Trophoblast cell (in vitro differentiated cells and primary cell): ENCODE measurements around the gene GRAMD4.

ENCODE experiments used
- DNase-seq, 2 donors: peaks; one replicate each; pipeline ENCODE4 v3.0.0-alpha.2; 2016
- H2AFZ ChIP-seq: 2 replicates; pipeline ENCODE4 v1.6.1; 2013; ENCODE audit warnings: low read length, moderate library complexity, mild to moderate bottlenecking; ENCODE audit not compliant: insufficient read depth, poor library complexity
- H2AK5ac ChIP-seq: 2 replicates; pipeline ENCODE4 v1.6.1; 2013; ENCODE audit warnings: mild to moderate bottlenecking, low read length
- H2BK120ac ChIP-seq: 2 replicates; pipeline ENCODE4 v1.6.1; 2013; ENCODE audit warnings: low read length, mild to moderate bottlenecking, moderate library complexity; ENCODE audit not compliant: insufficient read depth, poor library complexity
- H2BK12ac ChIP-seq: 2 replicates; pipeline ENCODE4 v1.6.1; 2013; ENCODE audit warnings: mild to moderate bottlenecking, low read length, moderate library complexity
- H2BK5ac ChIP-seq: 2 replicates; pipeline ENCODE4 v1.6.1; 2013; ENCODE audit warnings: low read length, low read depth, moderate library complexity, mild to moderate bottlenecking; ENCODE audit not compliant: poor library complexity
- H3K14ac ChIP-seq: 2 replicates; pipeline ENCODE4 v1.6.1; 2013; ENCODE audit warnings: mild to moderate bottlenecking, low read length
- H3K18ac ChIP-seq: 2 replicates; pipeline ENCODE4 v1.6.1; 2013; ENCODE audit warnings: mild to moderate bottlenecking, low read length
- H3K23ac ChIP-seq: 2 replicates; pipeline ENCODE4 v1.6.1; 2013; ENCODE audit warnings: low read length
- H3K27ac ChIP-seq: 2 replicates; pipeline ENCODE4 v1.5.1; 2013; ENCODE audit warnings: low read depth, mild to moderate bottlenecking, inconsistent platforms, low read length, moderate library complexity
- H3K27me3 ChIP-seq: 2 replicates; pipeline ENCODE4 v1.6.1; 2013; ENCODE audit warnings: inconsistent platforms, mild to moderate bottlenecking, low read length, moderate library complexity; ENCODE audit not compliant: insufficient read depth
- H3K36me3 ChIP-seq, 2 experiments: 1 replicate in 1 of 2; 2 replicates in 1 of 2; pipeline ENCODE4 v1.6.1; 2013; ENCODE audit warnings: low read length in 2 of 2, mild to moderate bottlenecking in 2 of 2, moderate library complexity in 1 of 2; ENCODE audit not compliant: insufficient read depth in 2 of 2, control insufficient read depth in 1 of 2
- H3K4ac ChIP-seq: 2 replicates; pipeline ENCODE4 v1.6.1; 2013; ENCODE audit warnings: low read depth, mild to moderate bottlenecking, low read length, moderate library complexity
- H3K4me1 ChIP-seq, 2 experiments: 1 replicate in 1 of 2; 2 replicates in 1 of 2; pipeline ENCODE4 v1.6.1; 2013; ENCODE audit warnings: low read length in 2 of 2, mild to moderate bottlenecking in 2 of 2, moderate library complexity in 1 of 2; ENCODE audit not compliant: insufficient read depth in 2 of 2, control insufficient read depth in 1 of 2
- H3K4me2 ChIP-seq: 2 replicates; pipeline ENCODE4 v1.6.1; 2013; ENCODE audit warnings: inconsistent platforms, mild to moderate bottlenecking, low read length, moderate library complexity
- H3K4me3 ChIP-seq: 2 replicates; pipeline ENCODE4 v1.5.1; 2013; ENCODE audit warnings: mild to moderate bottlenecking, low read depth, low read length, inconsistent platforms
- H3K79me1 ChIP-seq: one replicate; pipeline ENCODE4 v1.6.1; 2013; ENCODE audit warnings: low read length
- H3K79me2 ChIP-seq: 2 replicates; pipeline ENCODE4 v1.6.1; 2013; ENCODE audit warnings: low read length, mild to moderate bottlenecking; ENCODE audit not compliant: control insufficient read depth, insufficient read depth, poor library complexity
- H3K9ac ChIP-seq: 2 replicates; pipeline ENCODE4 v1.6.1; 2013; ENCODE audit warnings: mild to moderate bottlenecking, low read length
- H3K9me3 ChIP-seq: 2 replicates; pipeline ENCODE4 v1.6.1; 2013; ENCODE audit warnings: low read depth, mild to moderate bottlenecking, control low read depth, inconsistent platforms, low read length; ENCODE audit not compliant: insufficient read depth
- H4K12ac ChIP-seq: 2 replicates; pipeline ENCODE4 v1.6.1; 2013; ENCODE audit warnings: low read depth, mild to moderate bottlenecking, low read length, moderate library complexity
- H4K8ac ChIP-seq: 2 replicates; pipeline ENCODE4 v1.6.1; 2013; ENCODE audit warnings: low read depth, mild to moderate bottlenecking, low read length, moderate library complexity
- H4K91ac ChIP-seq: one replicate; pipeline ENCODE4 v1.6.1; 2013; ENCODE audit warnings: low read depth, mild to moderate bottlenecking, low read length, moderate library complexity
- WGBS: extraction: QIAGEN DNeasy Blood & Tissue Kit; methylation state at CpG from one replicate; pipeline ENCODE4 v1.1.7; 2013; ENCODE audit warnings: missing lambda C conversion rate; ENCODE audit not compliant: insufficient read length, insufficient coverage; ENCODE audit errors: extremely low coverage; 5-methylcytosine and 5-hydroxymethylcytosine counted together

The GRAMD4 gene

GRCh38 chr22:46589141-46589748 is 30.9 kb upstream of the GRAMD4 start:
- no peaks in the 10 kb centered on the region for H3K4me1 ChIP-seq
- H3K23ac ChIP-seq, result no peak overlapping the region
- no peaks in the 10 kb centered on the region for H3K79me2 ChIP-seq
- no peaks in the 10 kb centered on the region for H3K79me1 ChIP-seq
- no peak overlapping the region for H2BK12ac ChIP-seq
- no peak overlapping the region for H2BK5ac ChIP-seq
- peaks cover 9% of the 10 kb centered on the region for H3K9me3 ChIP-seq
- no peak overlapping the region for H3K27ac ChIP-seq
- H3K27me3 ChIP-seq, result no peaks in the 10 kb centered on the region
- H3K18ac ChIP-seq, result no peak overlapping the region
- no peak overlapping the region for H4K91ac ChIP-seq
- no peaks in the 10 kb centered on the region for H3K36me3 ChIP-seq
- WGBS, result no CpG with 5 or more reads among the region's 9 CpGs
- H3K9ac ChIP-seq, result no peak overlapping the region
- H4K12ac ChIP-seq, result no peak overlapping the region
- no peak overlapping the region for H2AFZ ChIP-seq
- H4K8ac ChIP-seq, result no peak overlapping the region
- no peak overlapping the region for H3K4ac ChIP-seq
- no peak overlapping the region for H2BK120ac ChIP-seq
- no peak overlapping the region for H3K4me3 ChIP-seq
- no peak overlapping the region for H3K4me2 ChIP-seq
- no peak for DNase-seq
- no peak overlapping the region for H3K14ac ChIP-seq
- no peak overlapping the region for H2AK5ac ChIP-seq

- Histone ChIP-seq H4K12ac (no peak overlapping the region), H3K79me2 (no peaks in the 10 kb centered on the region), H2BK5ac (no peak overlapping the region), H3K4me1 (no peaks in the 10 kb centered on the region), H2AFZ (no peak overlapping the region), H2BK120ac (no peak overlapping the region), H3K27me3 (no peaks in the 10 kb centered on the region), H3K27ac (no peak overlapping the region), H4K91ac (no peak overlapping the region), H3K4me3 (no peak overlapping the region), H3K4ac (no peak overlapping the region), H3K9me3 (peaks cover 9% of the 10 kb centered on the region), H4K8ac (no peak overlapping the region), H3K36me3 (no peaks in the 10 kb centered on the region), H3K79me1 (no peaks in the 10 kb centered on the region), H2AK5ac (no peak overlapping the region), H3K14ac (no peak overlapping the region), H3K23ac (no peak overlapping the region), H3K9ac (no peak overlapping the region), H3K18ac (no peak overlapping the region), H2BK12ac (no peak overlapping the region), H3K4me2 (no peak overlapping the region)
- no peak for DNase-seq
- WGBS, result no CpG with 5 or more reads among the region's 11 CpGs
These were observed 30.3 kb upstream of the GRAMD4 start for GRCh38 chr22:46589871-46590271.

GRCh38 chr22:46590334-46590733 is 29.9 kb upstream of the GRAMD4 start:
- no peak overlapping the region for H2BK5ac ChIP-seq
- H3K27me3 ChIP-seq, result no peaks in the 10 kb centered on the region
- H3K79me1 ChIP-seq, result no peaks in the 10 kb centered on the region
- no peak overlapping the region for H3K4me2 ChIP-seq
- no peaks in the 10 kb centered on the region for H3K79me2 ChIP-seq
- no peak overlapping the region for H3K9ac ChIP-seq
- no peak overlapping the region for H2BK12ac ChIP-seq
- no peak overlapping the region for H2BK120ac ChIP-seq
- H3K9me3 ChIP-seq, result peaks cover 9% of the 10 kb centered on the region
- H3K18ac ChIP-seq, result no peak overlapping the region
- H3K27ac ChIP-seq, result no peak overlapping the region
- H4K91ac ChIP-seq, result no peak overlapping the region
- no peak overlapping the region for H3K4me3 ChIP-seq
- no peak overlapping the region for H2AK5ac ChIP-seq
- H3K4ac ChIP-seq, result no peak overlapping the region
- no peaks in the 10 kb centered on the region for H3K4me1 ChIP-seq
- H4K8ac ChIP-seq, result no peak overlapping the region
- H2AFZ ChIP-seq, result no peak overlapping the region
- WGBS, result no CpG with 5 or more reads among the region's 11 CpGs
- H3K23ac ChIP-seq, result no peak overlapping the region
- DNase-seq, result no peak
- H4K12ac ChIP-seq, result no peak overlapping the region
- H3K36me3 ChIP-seq, result no peaks in the 10 kb centered on the region
- H3K14ac ChIP-seq, result no peak overlapping the region

- no peak overlapping the region for H2BK12ac ChIP-seq
These were observed 28.3 kb upstream of the GRAMD4 start for GRCh38 chr22:46591930-46592329.

More at GRCh38 chr22:46591930-46592329, 28.3 kb upstream of the GRAMD4 start:
- H4K12ac ChIP-seq, result no peak overlapping the region
- WGBS, result no CpG with 5 or more reads among the region's 8 CpGs
- no peak overlapping the region for H2BK120ac ChIP-seq
- H3K79me2 ChIP-seq, result no peaks in the 10 kb centered on the region
- DNase-seq, result no peak
- H2BK5ac ChIP-seq, result no peak overlapping the region
- H3K36me3 ChIP-seq, result no peaks in the 10 kb centered on the region
- no peak overlapping the region for H3K18ac ChIP-seq
- H3K4me1 ChIP-seq, result peaks cover under 1 to 5% of the 10 kb centered on the region in 2 experiments
- no peak overlapping the region for H3K9ac ChIP-seq
- no peak overlapping the region for H2AFZ ChIP-seq
- no peak overlapping the region for H3K27ac ChIP-seq
- peaks cover 7% of the 10 kb centered on the region for H3K9me3 ChIP-seq
- no peaks in the 10 kb centered on the region for H3K79me1 ChIP-seq
- H3K4ac ChIP-seq, result no peak overlapping the region
- no peak overlapping the region for H4K8ac ChIP-seq
- no peak overlapping the region for H3K23ac ChIP-seq
- no peak overlapping the region for H3K4me2 ChIP-seq
- H3K4me3 ChIP-seq, result no peak overlapping the region
- no peak overlapping the region for H4K91ac ChIP-seq
- H2AK5ac ChIP-seq, result no peak overlapping the region
- no peaks in the 10 kb centered on the region for H3K27me3 ChIP-seq
- no peak overlapping the region for H3K14ac ChIP-seq
